Mesendoderm (in vitro differentiated cells): ENCODE measurements around the gene RGS11.

Experiments used
- DNase-seq: peaks from one replicate; pipeline ENCODE4 v3.0.0; 2013
- H2AK5ac ChIP-seq: 2 replicates; pipeline ENCODE4 v1.6.1; 2013; ENCODE audit warnings: low read length, inconsistent platforms
- H2BK120ac ChIP-seq: 2 replicates; pipeline ENCODE4 v1.6.1; 2013; ENCODE audit warnings: low read depth, mild to moderate bottlenecking, low read length, moderate library complexity, mixed read lengths
- H2BK15ac ChIP-seq: replicated peaks from 2 replicates; pipeline ENCODE4 v1.6.1; 2013; ENCODE audit warnings: low read depth, mild to moderate bottlenecking, moderate library complexity
- H2BK5ac ChIP-seq: 2 replicates; pipeline ENCODE4 v1.6.1; 2013; ENCODE audit warnings: low read length, inconsistent platforms
- H3K18ac ChIP-seq: 2 replicates; pipeline ENCODE4 v1.6.1; 2013; ENCODE audit warnings: mild to moderate bottlenecking, low read length, mixed read lengths
- H3K23ac ChIP-seq: one replicate; pipeline ENCODE4 v1.6.1; 2013; ENCODE audit warnings: low read length
- H3K27ac ChIP-seq: 2 replicates; pipeline ENCODE4 v1.5.1; 2013; ENCODE audit warnings: low read depth, mild to moderate bottlenecking, inconsistent platforms, low read length, moderate library complexity
- H3K27me3 ChIP-seq: 2 replicates; pipeline ENCODE4 v1.6.1; 2013; ENCODE audit warnings: low read length, control low read depth, mild to moderate bottlenecking, inconsistent platforms; ENCODE audit not compliant: insufficient read depth, poor library complexity
- H3K36me3 ChIP-seq: 2 replicates; pipeline ENCODE4 v1.6.1; 2013; ENCODE audit warnings: low read length, inconsistent platforms; ENCODE audit not compliant: control insufficient read depth, insufficient read depth
- H3K4ac ChIP-seq: one replicate; pipeline ENCODE4 v1.6.1; 2013; ENCODE audit warnings: low read depth, mild to moderate bottlenecking, low read length, moderate library complexity
- H3K4me1 ChIP-seq: 2 replicates; pipeline ENCODE4 v1.6.1; 2013; ENCODE audit warnings: low read depth, low read length, inconsistent platforms; ENCODE audit not compliant: control insufficient read depth
- H3K4me2 ChIP-seq: 2 replicates; pipeline ENCODE4 v1.6.1; 2013; ENCODE audit warnings: low read length
- H3K4me3 ChIP-seq: 2 replicates; pipeline ENCODE4 v1.5.1; 2013; ENCODE audit warnings: mild to moderate bottlenecking, low read length
- H3K56ac ChIP-seq: one replicate; pipeline ENCODE4 v1.6.1; 2013; ENCODE audit warnings: low read length
- H3K79me1 ChIP-seq: 2 replicates; pipeline ENCODE4 v1.6.1; 2013; ENCODE audit warnings: low read length, inconsistent platforms
- H3K79me2 ChIP-seq: 2 replicates; pipeline ENCODE4 v1.6.1; 2013; ENCODE audit warnings: mild to moderate bottlenecking, low read length; ENCODE audit not compliant: control insufficient read depth, insufficient read depth
- H3K9ac ChIP-seq: 2 replicates; pipeline ENCODE4 v1.6.1; 2013; ENCODE audit warnings: low read length, inconsistent platforms
- H4K5ac ChIP-seq: one replicate; pipeline ENCODE4 v1.6.1; 2013; ENCODE audit warnings: low read length
- H4K8ac ChIP-seq: one replicate; pipeline ENCODE4 v1.6.1; 2013; ENCODE audit warnings: low read depth, mild to moderate bottlenecking, control low read depth, low read length, moderate library complexity
- WGBS: extraction: QIAGEN DNeasy Blood & Tissue Kit; methylation state at CpG from one replicate; pipeline ENCODE4 v1.1.7; 2013; ENCODE audit warnings: low lambda C conversion rate, missing lambda C conversion rate; ENCODE audit not compliant: insufficient coverage; ENCODE audit errors: extremely low coverage; 5-methylcytosine and 5-hydroxymethylcytosine counted together

The RGS11 gene

DNA sequence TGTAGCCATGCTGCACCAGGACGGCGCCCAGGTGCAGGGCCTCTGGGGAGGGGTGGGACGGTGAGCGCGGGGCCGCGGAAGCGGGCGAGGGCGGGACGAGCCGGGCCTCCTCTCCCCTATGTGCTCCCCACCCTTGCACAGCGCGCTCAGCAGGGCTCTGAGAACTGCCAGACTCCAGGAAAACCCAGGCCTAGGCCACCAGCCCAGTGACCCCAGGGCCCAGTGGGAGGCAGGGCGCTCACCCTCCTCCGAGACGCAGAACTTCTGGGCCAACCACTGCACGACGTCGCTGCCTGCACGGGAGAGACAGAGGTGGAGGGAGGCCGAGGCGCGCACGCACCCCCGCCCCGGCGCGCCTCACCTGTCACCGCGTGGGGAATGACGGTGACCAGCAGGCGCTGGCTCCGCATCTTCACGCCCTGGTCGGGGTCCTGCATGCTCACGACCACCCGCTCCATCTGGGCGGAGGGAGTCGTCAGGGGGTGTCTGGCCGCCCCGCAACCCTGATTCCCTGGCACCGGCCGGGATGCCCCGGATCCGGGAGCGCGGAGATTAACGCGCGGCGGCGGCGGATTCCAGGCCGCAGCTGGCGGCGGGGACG is 603 bp downstream of the RGS11 start:
- H2BK5ac ChIP-seq: no peak overlapping the region
- peak overlapping the region; percentile 87 for H3K4me2 ChIP-seq
- DNase-seq: no peak
- H4K5ac ChIP-seq: no peak overlapping the region
- H3K4me3 ChIP-seq: no peak overlapping the region
- H3K18ac ChIP-seq: no peak overlapping the region
- no peak overlapping the region for H3K4ac ChIP-seq
- H3K27me3 ChIP-seq: peaks cover 3% of the 10 kb centered on the region
- no peak overlapping the region for H3K27ac ChIP-seq
- peak overlapping the region; percentile 51 for H3K9ac ChIP-seq
- peak overlapping the region; percentile 74 for H3K56ac ChIP-seq
- H2AK5ac ChIP-seq: no peak overlapping the region
- WGBS: no CpG with 5 or more reads among the region's 58 CpGs
- H2BK15ac ChIP-seq: no peak overlapping the region
- no peaks in the 10 kb centered on the region for H3K36me3 ChIP-seq
- H3K79me2 ChIP-seq: no peaks in the 10 kb centered on the region
- H3K4me1 ChIP-seq: no peaks in the 10 kb centered on the region
- no peak overlapping the region for H4K8ac ChIP-seq
- H3K79me1 ChIP-seq: no peaks in the 10 kb centered on the region
- H3K23ac ChIP-seq: no peak overlapping the region
- H2BK120ac ChIP-seq: no peak overlapping the region

DNA sequence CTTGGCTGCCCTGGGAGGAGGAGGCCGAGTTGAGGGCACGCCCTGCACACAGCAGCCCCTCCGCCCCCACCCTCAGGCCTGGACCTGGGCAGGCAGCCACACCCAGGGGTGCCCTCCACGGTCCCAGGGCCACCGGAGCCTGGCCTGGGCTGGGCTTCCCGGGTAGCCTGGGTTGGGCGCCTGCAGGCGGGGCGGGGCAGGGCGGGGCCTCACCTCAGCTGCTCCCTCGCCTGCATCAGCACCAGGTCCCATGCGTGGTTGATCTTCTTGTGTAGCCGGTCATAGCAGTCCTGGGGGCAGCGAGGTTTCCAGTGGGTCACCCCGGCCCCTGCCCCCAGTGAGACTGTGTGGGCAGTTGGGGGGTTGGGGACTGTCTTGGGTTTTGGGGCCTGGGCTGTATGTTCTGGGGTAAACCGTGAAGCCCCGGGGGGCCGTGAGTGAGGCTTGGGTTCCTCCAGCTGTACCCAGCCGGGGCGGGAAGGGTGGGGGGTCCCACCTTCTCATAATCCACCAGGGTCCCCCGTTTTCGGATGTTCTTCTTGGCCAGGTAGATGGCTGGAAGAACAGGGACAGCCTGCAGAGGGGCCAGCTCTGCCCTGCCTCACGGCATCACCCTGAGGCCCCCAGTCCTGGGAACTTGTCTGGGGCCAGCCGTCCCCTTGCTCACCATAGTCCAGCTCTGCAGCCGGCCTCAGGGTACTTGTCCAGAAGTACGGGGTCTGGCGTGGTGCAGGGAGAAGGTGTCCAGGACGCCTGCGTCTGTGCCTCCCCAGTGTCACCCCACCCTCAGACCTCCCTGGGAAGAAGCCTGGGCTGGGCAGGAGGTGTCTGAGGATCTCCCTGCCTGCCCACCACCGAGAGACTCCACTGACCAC is 2.0 kb downstream of the RGS11 start:
- Histone ChIP-seq H3K56ac (no peak overlapping the region), H3K23ac (no peak overlapping the region), H2BK120ac (no peak overlapping the region), H3K79me1 (no peaks in the 10 kb centered on the region), H3K27ac (no peak overlapping the region), H3K4ac (no peak overlapping the region), H2BK5ac (no peak overlapping the region), H2BK15ac (no peak overlapping the region), H3K27me3 (peaks cover 1% of the 10 kb centered on the region), H3K4me1 (no peaks in the 10 kb centered on the region), H3K79me2 (no peaks in the 10 kb centered on the region), H3K9ac (no peak overlapping the region), H4K5ac (no peak overlapping the region), H3K36me3 (no peaks in the 10 kb centered on the region), H3K4me2 (no peak overlapping the region), H4K8ac (no peak overlapping the region), H3K4me3 (no peak overlapping the region), H3K18ac (no peak overlapping the region), H2AK5ac (no peak overlapping the region)
- no peak for DNase-seq
- WGBS: no CpG with 5 or more reads among the region's 30 CpGs

DNA sequence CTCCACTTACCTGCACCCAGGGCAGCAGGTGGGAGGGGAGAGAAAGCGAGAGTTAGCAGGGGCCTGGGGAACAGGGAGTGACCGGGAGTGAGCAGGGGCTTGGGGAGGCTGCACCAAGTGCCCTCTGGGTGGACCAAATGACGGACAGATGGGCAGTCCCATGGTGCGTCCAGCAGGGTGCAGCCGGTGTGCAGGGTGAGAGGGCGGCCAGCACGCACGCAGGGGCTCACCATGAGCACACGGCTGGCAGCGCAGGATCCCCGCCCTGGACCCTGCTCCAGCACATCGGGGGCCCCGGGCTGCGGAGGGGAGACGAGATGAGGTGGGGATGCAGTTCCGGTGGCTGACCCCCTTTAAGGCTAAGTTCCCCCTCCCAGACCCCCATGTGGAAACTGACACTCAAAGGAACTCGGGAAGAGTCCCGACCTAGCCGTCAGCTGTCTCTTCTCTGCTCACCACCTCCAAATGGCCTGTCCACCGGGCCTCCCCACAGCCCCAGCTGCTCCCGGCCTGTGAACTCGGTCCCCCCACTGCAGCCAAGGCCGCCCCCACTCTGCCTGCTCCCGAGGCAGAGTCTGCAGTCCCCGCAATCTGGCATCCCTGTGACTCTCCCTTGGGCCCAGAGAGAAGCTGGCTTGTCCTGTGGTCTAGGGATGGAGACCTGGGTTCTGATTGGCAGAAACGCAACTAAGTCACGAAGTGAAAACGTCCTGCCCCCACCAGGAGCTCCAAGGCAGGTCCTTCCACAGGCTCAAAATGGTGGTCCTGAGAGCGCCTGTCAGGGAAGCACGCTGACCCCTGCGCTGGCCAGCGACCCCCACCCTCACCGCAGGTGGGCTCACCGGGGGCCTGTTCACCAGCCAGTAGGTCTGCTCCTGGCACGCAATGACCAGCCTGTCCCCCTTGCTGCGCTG is 2.9 kb downstream of the RGS11 start:
- Histone ChIP-seq H4K8ac (no peak overlapping the region), H3K27me3 (peaks cover 1% of the 10 kb centered on the region), H2AK5ac (no peak overlapping the region), H2BK15ac (no peak overlapping the region), H3K18ac (no peak overlapping the region), H3K4me1 (no peaks in the 10 kb centered on the region), H3K56ac (no peak overlapping the region), H3K36me3 (no peaks in the 10 kb centered on the region), H3K23ac (no peak overlapping the region), H4K5ac (no peak overlapping the region), H3K79me1 (no peaks in the 10 kb centered on the region), H3K79me2 (no peaks in the 10 kb centered on the region), H3K27ac (no peak overlapping the region), H3K4me2 (no peak overlapping the region), H3K4me3 (no peak overlapping the region), H2BK120ac (no peak overlapping the region), H2BK5ac (no peak overlapping the region), H3K9ac (no peak overlapping the region), H3K4ac (no peak overlapping the region)
- DNase-seq: no peak
- WGBS: no CpG with 5 or more reads among the region's 36 CpGs

DNA sequence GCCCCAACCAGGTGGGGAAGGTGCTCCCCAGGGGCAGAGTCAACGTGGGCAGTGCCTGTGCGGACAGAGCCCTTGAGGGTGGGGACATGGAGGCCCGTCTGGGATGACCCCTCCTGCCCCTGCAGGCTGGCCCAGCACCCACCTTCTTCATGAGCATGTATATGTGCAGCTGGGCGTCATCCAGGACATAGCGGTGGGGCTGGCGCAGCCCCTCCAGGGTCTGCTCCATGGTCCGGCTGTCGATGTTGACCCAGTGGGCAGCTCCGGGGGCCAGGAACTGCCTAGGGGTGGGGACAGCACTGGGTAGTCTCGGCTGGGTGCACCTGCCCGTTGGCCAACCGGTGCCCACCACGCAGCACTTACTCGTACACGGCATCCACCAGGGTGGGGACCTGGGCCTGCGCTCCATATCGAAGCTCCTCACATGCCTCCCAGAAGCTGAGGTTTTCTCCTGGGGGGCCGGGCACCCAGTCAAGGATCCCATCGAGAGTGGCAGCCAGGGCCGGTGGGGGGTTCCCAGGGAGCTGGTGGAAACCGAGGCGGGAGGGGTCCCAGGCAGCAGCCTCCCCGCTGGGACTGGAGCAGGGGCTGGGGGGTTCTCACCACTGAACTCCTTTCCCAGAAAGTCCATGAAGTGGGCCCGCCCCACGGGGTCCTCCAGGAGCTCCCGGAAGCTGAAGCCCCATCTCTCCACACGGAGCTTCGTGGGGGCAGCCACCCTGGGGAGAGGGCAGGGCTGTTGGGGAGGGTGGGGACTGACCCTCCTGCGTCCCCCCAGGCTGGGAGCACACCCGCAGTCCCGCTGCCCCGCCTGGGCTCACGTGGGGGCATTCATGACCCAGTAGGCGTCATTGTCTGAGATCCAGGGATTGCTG is 5.1 kb downstream of the RGS11 start:
- Histone ChIP-seq H3K4me3 (no peak overlapping the region), H3K79me1 (no peaks in the 10 kb centered on the region)
- DNase-seq: no peak

DNA sequence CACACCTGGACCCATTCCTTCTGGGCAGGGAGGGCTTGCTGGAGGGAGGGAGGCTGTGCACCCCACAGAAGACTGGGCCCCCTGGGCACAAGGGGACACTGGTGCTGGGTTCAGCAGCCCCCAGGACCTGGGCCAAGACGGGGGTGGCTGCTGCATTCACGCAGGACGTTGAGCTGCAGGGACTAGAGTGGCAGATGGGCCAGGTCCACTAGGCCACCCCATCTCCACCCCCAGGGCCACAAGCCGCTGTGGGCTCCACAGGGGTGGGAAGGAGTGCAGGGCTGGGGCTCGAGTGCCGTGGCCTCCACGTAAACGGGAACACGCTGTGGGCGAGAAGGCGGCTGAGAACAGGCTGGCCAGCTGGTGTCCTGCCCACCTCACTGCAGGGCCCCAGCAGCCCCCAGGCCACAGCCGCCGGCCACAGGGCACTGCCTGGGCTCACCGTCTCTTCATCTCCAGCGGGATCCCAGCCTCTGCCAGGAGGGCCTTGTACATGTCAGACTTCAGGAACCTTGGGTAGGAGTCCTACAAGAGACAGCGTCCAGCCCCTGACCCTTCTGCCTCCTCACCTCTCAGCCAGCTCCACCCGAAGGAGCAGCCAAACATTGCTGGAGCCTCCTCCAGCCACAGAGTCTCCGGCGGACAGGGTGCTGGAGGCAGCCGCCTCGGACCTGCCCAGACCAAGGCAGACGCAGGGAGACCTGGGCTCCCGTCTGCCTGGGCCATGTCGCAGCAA is 6.5 kb downstream of the RGS11 start:
- H2BK120ac ChIP-seq: no peak overlapping the region
- no peak overlapping the region for H3K9ac ChIP-seq
- no peak overlapping the region for H3K18ac ChIP-seq
- H2BK15ac ChIP-seq: no peak overlapping the region
- no peak overlapping the region for H2BK5ac ChIP-seq
- no peak for DNase-seq
- H3K4me1 ChIP-seq: no peaks in the 10 kb centered on the region
- no peak overlapping the region for H3K56ac ChIP-seq
- H3K23ac ChIP-seq: no peak overlapping the region
- no peaks in the 10 kb centered on the region for H3K27me3 ChIP-seq
- no peaks in the 10 kb centered on the region for H3K36me3 ChIP-seq
- no peaks in the 10 kb centered on the region for H3K79me2 ChIP-seq
- H4K8ac ChIP-seq: no peak overlapping the region
- no peak overlapping the region for H4K5ac ChIP-seq
- H3K4ac ChIP-seq: no peak overlapping the region
- H3K4me3 ChIP-seq: no peak overlapping the region
- no peak overlapping the region for H3K27ac ChIP-seq
- no peak overlapping the region for H3K4me2 ChIP-seq
- H2AK5ac ChIP-seq: no peak overlapping the region
- no peaks in the 10 kb centered on the region for H3K79me1 ChIP-seq
- WGBS: no CpG with 5 or more reads among the region's 24 CpGs

More for the DNA sequence above, 5.1 kb downstream of the RGS11 start:
- Histone ChIP-seq H3K4me1 (no peaks in the 10 kb centered on the region), H3K23ac (no peak overlapping the region), H3K9ac (no peak overlapping the region), H2BK15ac (no peak overlapping the region), H3K4ac (no peak overlapping the region), H4K5ac (no peak overlapping the region), H2BK5ac (no peak overlapping the region), H3K36me3 (no peaks in the 10 kb centered on the region), H3K4me2 (no peak overlapping the region), H3K27ac (no peak overlapping the region), H3K27me3 (peaks cover 1% of the 10 kb centered on the region), H3K18ac (no peak overlapping the region), H4K8ac (no peak overlapping the region), H2BK120ac (no peak overlapping the region), H3K79me2 (no peaks in the 10 kb centered on the region), H2AK5ac (no peak overlapping the region), H3K56ac (no peak overlapping the region)
- no CpG with 5 or more reads among the region's 34 CpGs for WGBS
